H1 (cell line): ENCODE measurements around the gene HSD11B1. TPM values are rescaled to one million over a fixed set of nuclear protein-coding genes. Genes with fewer than 3 reads are reported as not detected.

Source experiments
- GTF2F1 ChIP-seq: IDR thresholded peaks from 2 replicates; pipeline ENCODE4 v1.6.1; 2012; ENCODE audit warnings: low read depth, low read length, improper control_type of control experiment, borderline replicate concordance
- POLR2A ChIP-seq, 2 experiments: IDR thresholded peaks; 1 replicate in 1 of 2; 2 replicates in 1 of 2; pipeline ENCODE4 v1.6.1; 2011; ENCODE audit warnings: low read depth in 2 of 2, low read length in 2 of 2, mild to moderate bottlenecking in 2 of 2; ENCODE audit errors: control extremely low read depth in 1 of 2
- SRF ChIP-seq: IDR thresholded peaks from 2 replicates; pipeline ENCODE4 v1.6.1; 2011; ENCODE audit warnings: mild to moderate bottlenecking, low read depth, low read length, moderate library complexity
- TEAD4 ChIP-seq: IDR thresholded peaks from 2 replicates; pipeline ENCODE4 v1.6.1; 2012; ENCODE audit warnings: low read depth, low read length, inconsistent platforms, mixed read lengths
- YY1 ChIP-seq: IDR thresholded peaks from 2 replicates; pipeline ENCODE4 v1.6.1; 2011; ENCODE audit warnings: low read depth, mild to moderate bottlenecking, low read length
- polyA plus RNA-seq, 7 experiments: library from polyadenylated mRNA; depleted of rRNA in 3 of 7; stranded (reverse) in 5 of 7; unstranded in 2 of 7; fragments of >200 nt in 5 of 7; fragments of 200-250 nt in 2 of 7; gene quantifications; 1 replicate in 5 of 7; 2 replicates in 1 of 7; 4 replicates in 1 of 7; pipeline versions ENCODE4 v1.2.1 to v1.2.3, GENCODE V29; 2011 to 2013; ENCODE audit warnings: missing spikeins in 2 of 7, mixed read lengths in 2 of 7
- total RNA-seq: library from RNA; stranded (reverse); fragmentation: NEBNext Ultra II Directional; extraction: Animal tissue kit (Norgen Biotek cat#: 25700); gene quantifications from 2 replicates; pipeline ENCODE4 v1.2.1, GENCODE V29; 2021
- TF ChIP-seq, protein P1 (sequence below): IDR thresholded peaks from 2 replicates; pipeline ENCODE4 v1.6.1; 2012; ENCODE audit warnings: inconsistent platforms

Gene HSD11B1
- total and polyA plus RNA-seq, 2 of the 8 experiments (the other 6 are each of a cell fraction or from before 2014, with no cell fraction given) = not detected

DNA sequence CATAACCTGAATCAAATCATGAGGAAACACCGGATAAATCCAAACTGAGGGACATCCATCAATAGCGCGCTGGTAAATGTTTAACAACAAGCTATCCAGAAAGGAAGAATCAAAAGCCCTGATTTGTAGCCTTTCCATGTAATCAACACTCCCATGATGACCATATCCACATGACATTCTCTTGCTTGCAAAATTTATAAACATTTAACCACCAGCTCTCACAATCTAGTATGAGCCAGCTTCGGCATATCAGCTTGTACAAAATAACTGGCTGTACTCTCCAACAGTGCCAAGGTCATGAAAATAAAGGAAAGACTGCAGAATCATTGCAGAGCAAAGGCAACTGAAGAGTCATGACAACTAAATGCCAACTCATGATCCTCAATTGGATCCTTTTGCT lies 15.7 kb downstream of the HSD11B1 start (continued):
- TF ChIP-seq YY1 (no peak), TEAD4 (no peak), SRF (no peak), GTF2F1 (no peak), POLR2A (IDR thresholded peaks at IDR 0.05; ENCODE audit: control extremely low read depth in 1 of 2, low read depth in 2 of 2, low read length in 2 of 2) (no peak)
- TF ChIP-seq, protein P1, sequence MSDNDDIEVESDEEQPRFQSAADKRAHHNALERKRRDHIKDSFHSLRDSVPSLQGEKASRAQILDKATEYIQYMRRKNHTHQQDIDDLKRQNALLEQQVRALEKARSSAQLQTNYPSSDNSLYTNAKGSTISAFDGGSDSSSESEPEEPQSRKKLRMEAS = no peak
- TF ChIP-seq, all 59 proteins: peak for 0
